K562 (cell line): ENCODE results near the gene KCNQ4. TPM values are rescaled to one million over a fixed set of nuclear protein-coding genes. Genes with fewer than 3 reads are reported as not detected.
A peak's percentile ranks its signal among the peaks of the same experiment; 100 is the strongest.

Experiments used
- ATF7 ChIP-seq: fragments of 450-650 bp; IDR thresholded peaks from 2 replicates; pipeline ENCODE4 v1.7.1; 2014; ENCODE audit warnings: mild to moderate bottlenecking, moderate library complexity
- ERF ChIP-seq: fragments of 450-650 bp; formaldehyde crosslinking; IDR thresholded peaks from 2 replicates; pipeline ENCODE4 v1.4.0; 2020; ENCODE audit warnings: mild to moderate bottlenecking, mixed read lengths
- MYC ChIP-seq, 2 experiments: fragments of 250-450 bp in 1 of 2; sonication (Bioruptor Pico) in 1 of 2; IDR thresholded peaks; 2 replicates each; pipeline versions ENCODE4 v1.5.1 to v1.6.1; 2012 to 2021; ENCODE audit warnings: low read depth in 2 of 2, borderline replicate concordance in 1 of 2, improper control_type of control experiment in 1 of 2, low read length in 1 of 2, mild to moderate bottlenecking in 1 of 2, moderate library complexity in 1 of 2
- PKNOX1 ChIP-seq: fragments of 450-650 bp; IDR thresholded peaks from 2 replicates; pipeline ENCODE4 v1.6.1; 2016
- SMAD4 ChIP-seq: fragments of 250-450 bp; sonication (Bioruptor Pico); conservative IDR thresholded peaks from 2 replicates; pipeline ENCODE4 v1.8.0; 2021; ENCODE audit warnings: inconsistent platforms, mild to moderate bottlenecking, moderate library complexity
- TRIM28 ChIP-seq: fragments of 450-650 bp; IDR thresholded peaks from 2 replicates; pipeline ENCODE4 v1.6.1; 2017
- ZBTB40 ChIP-seq, 2 experiments: fragments of 450-650 bp in 1 of 2; sonication (generic) in 1 of 2; formaldehyde crosslinking in 1 of 2; IDR thresholded peaks; 2 replicates each; pipeline versions ENCODE4 v1.7.1 to v1.9.0; 2016 to 2022; ENCODE audit warnings: inconsistent platforms in 1 of 2, mild to moderate bottlenecking in 1 of 2, missing genetic modification reagents in 1 of 2
- ZKSCAN1 ChIP-seq: fragments of 150-350 bp; IDR thresholded peaks from 2 replicates; pipeline ENCODE4 v1.6.1; 2016; ENCODE audit warnings: low read depth, low read length
- ZNF668 ChIP-seq: fragments of 250-450 bp; sonication (Bioruptor Pico); IDR thresholded peaks from 2 replicates; pipeline ENCODE4 v1.8.0; 2022; ENCODE audit warnings: mild to moderate bottlenecking, inconsistent platforms
- polyA plus RNA-seq, 8 experiments: library from polyadenylated mRNA; depleted of rRNA in 4 of 8; stranded (reverse) in 5 of 8; unstranded in 3 of 8; fragments of >200 nt; fragmentation: Nextera tagmentation in 2 of 8; fragmentation: Illumina TruSeq in 1 of 8; extraction: Ambion mirVana in 2 of 8; extraction: Trizol in 1 of 8; gene quantifications; 2 replicates each; pipeline versions ENCODE4 v1.2.1 to v1.2.3, GENCODE V29; 2011 to 2014; ENCODE audit warnings: inconsistent platforms in 1 of 8, missing spikeins in 1 of 8
- total RNA-seq, 7 experiments: library from RNA; depleted of rRNA in 6 of 7; stranded (reverse); fragments of >200 nt in 6 of 7; fragmentation: Illumina TruSeq in 2 of 7; extraction: Trizol in 2 of 7; gene quantifications; 2 replicates each; pipeline versions ENCODE4 v1.2.1 to v1.2.3, GENCODE V29; 2011 to 2021; ENCODE audit warnings: low replicate concordance in 1 of 7
- TF ChIP-seq, protein P1 (sequence below): fragments of 450-650 bp; IDR thresholded peaks from 2 replicates; pipeline ENCODE4 v1.7.1; 2018; ENCODE audit warnings: mild to moderate bottlenecking, low read depth; ENCODE audit not compliant: partially characterized antibody

KCNQ4 gene
- total and polyA plus RNA-seq, 9 of the 15 experiments (the other 6 are each of a cell fraction or from before 2014, with no cell fraction given): 0.07 to 4.1 (median 0.79) TPM

- no peak for TF ChIP-seq MYC (IDR thresholded peaks at IDR 0.05; ENCODE audit: low read depth, low read length)
- no peak for TF ChIP-seq MYC (CRISPR knock-in tag; IDR thresholded peaks at IDR 0.05; ENCODE audit: borderline replicate concordance, low read depth)
- 0 out of 2 replicates have a peak, but pooled peaks have one; percentile 35 for TF ChIP-seq ZNF668 (CRISPR knock-in tag)
- TF ChIP-seq PKNOX1: peak; percentile 60
- no peak for TF ChIP-seq ERF (CRISPR knock-in tag)
- peak; percentile 38; the same call in 1 of the 2 replicates for TF ChIP-seq ZBTB40 (IDR thresholded peaks at IDR 0.05)
- TF ChIP-seq ZBTB40 (CRISPR knock-in tag; IDR thresholded peaks at IDR 0.05): no peak
- TF ChIP-seq, protein P1, sequence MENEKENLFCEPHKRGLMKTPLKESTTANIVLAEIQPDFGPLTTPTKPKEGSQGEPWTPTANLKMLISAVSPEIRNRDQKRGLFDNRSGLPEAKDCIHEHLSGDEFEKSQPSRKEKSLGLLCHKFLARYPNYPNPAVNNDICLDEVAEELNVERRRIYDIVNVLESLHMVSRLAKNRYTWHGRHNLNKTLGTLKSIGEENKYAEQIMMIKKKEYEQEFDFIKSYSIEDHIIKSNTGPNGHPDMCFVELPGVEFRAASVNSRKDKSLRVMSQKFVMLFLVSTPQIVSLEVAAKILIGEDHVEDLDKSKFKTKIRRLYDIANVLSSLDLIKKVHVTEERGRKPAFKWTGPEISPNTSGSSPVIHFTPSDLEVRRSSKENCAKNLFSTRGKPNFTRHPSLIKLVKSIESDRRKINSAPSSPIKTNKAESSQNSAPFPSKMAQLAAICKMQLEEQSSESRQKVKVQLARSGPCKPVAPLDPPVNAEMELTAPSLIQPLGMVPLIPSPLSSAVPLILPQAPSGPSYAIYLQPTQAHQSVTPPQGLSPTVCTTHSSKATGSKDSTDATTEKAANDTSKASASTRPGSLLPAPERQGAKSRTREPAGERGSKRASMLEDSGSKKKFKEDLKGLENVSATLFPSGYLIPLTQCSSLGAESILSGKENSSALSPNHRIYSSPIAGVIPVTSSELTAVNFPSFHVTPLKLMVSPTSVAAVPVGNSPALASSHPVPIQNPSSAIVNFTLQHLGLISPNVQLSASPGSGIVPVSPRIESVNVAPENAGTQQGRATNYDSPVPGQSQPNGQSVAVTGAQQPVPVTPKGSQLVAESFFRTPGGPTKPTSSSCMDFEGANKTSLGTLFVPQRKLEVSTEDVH: peak; percentile 31
- TF ChIP-seq ATF7: peak; percentile 59; the same call in 1 of the 2 replicates
- TF ChIP-seq TRIM28: peak; percentile 64; the same call in 1 of the 2 replicates
- TF ChIP-seq SMAD4: peak; percentile 91
- TF ChIP-seq ZKSCAN1: 0 out of 2 replicates have a peak, but pooled peaks have one; percentile 4
These were observed 9.2 kb upstream of the KCNQ4 start (continued) for GRCh38 chr1:40774266-40774998.
